Ovary (tissue), 9 donors: ENCODE results near the gene CDC7. TPM values are rescaled to one million over a fixed set of nuclear protein-coding genes. Genes with fewer than 3 reads are reported as not detected.

Experiments used
- DNase-seq, 5 donors: peaks; one replicate each; pipeline ENCODE4 v3.0.0-alpha.2; 2019 to 2020
- H3K27ac ChIP-seq, 2 donors: fragments of 200-600 bp; one replicate each; pipeline versions ENCODE4 v1.5.1 to v1.8.0; 2019 to 2022
- H3K27me3 ChIP-seq: fragments of 200-600 bp; one replicate; pipeline ENCODE4 v1.8.0; 2022
- H3K36me3 ChIP-seq: fragments of 200-600 bp; sonication (generic); one replicate; pipeline ENCODE4 v1.5.1; 2019
- H3K4me1 ChIP-seq: one replicate; pipeline ENCODE4 v1.8.1; 2013; ENCODE audit warnings: mild to moderate bottlenecking, moderate library complexity; ENCODE audit not compliant: insufficient read depth
- H3K4me3 ChIP-seq: fragments of 200-600 bp; sonication (generic); one replicate; pipeline ENCODE4 v1.5.1; 2017
- H3K9me3 ChIP-seq, 2 donors: fragments of 200-600 bp in 1 of 2; sonication (generic) in 1 of 2; one replicate each; pipeline versions ENCODE4 v1.5.1 to v1.8.1; 2013 to 2019; ENCODE audit warnings: mild to moderate bottlenecking in 1 of 2, moderate library complexity in 1 of 2
- EP300 ChIP-seq: sonication (generic); formaldehyde crosslinking; IDR thresholded peaks from one replicate; pipeline ENCODE4 v1.6.1; 2017; ENCODE audit warnings: antibody characterized with exemption
- POLR2A ChIP-seq: fragments of 450-650 bp; IDR thresholded peaks from one replicate; pipeline ENCODE4 v1.6.1; 2017; ENCODE audit warnings: antibody characterized with exemption, mild to moderate bottlenecking, moderate library complexity
- WGBS, 3 donors: extraction: QIAGEN DNeasy Blood & Tissue Kit in 1 of 3; methylation state at CpG; one replicate each; pipeline versions ENCODE4 v1.1.5 to v1.1.7; 2013 to 2017; 5-methylcytosine and 5-hydroxymethylcytosine counted together
- intact Hi-C, 4 donors: fragments of 100-400 bp; cut with DNase I; formaldehyde crosslinking; loops; one replicate each; pipeline versions ENCODE4 v1.11.0 to v1.15.1; 2022 to 2023
- polyA plus RNA-seq, 2 donors: library from polyadenylated mRNA; stranded (reverse); fragments of 200-250 nt in 1 of 2; fragments of 350-450 nt in 1 of 2; fragmentation: Illumina TruSeq in 1 of 2; extraction: RNeasy Lipid Tissue Mini Kit (QIAGEN cat#74804) in 1 of 2; gene quantifications; one replicate each; pipeline ENCODE4 v1.2.3, GENCODE V29; 2013 to 2014
- total RNA-seq, 7 donors: library from RNA; depleted of rRNA in 2 of 7; stranded (reverse); fragments of >200 nt in 2 of 7; fragmentation: NEBNext Ultra II Directional in 3 of 7; extraction: Animal tissue kit (Norgen Biotek cat#: 25700) in 3 of 7; gene quantifications; one replicate each; pipeline versions ENCODE4 v1.1.0 to v1.2.4, GENCODE V29; 2016 to 2023
- TF ChIP-seq, protein P1 (sequence below), 3 donors: fragments of 450-650 bp in 2 of 3; fragments of 200-600 bp in 1 of 3; IDR thresholded peaks; one replicate each; pipeline versions ENCODE4 v1.5.1 to v1.8.0; 2016 to 2022; ENCODE audit warnings: antibody characterized with exemption in 3 of 3, mild to moderate bottlenecking in 1 of 3
- donor health status: DM: no; HTN: no; CAD: no; lungs with moderate emphysema.
- donor health status: DM: no; HTN: no; CAD: no.
- donor health status: Bipolar disorder and iron deficiency.
- donor health status: DM: yes; HTN: yes; CAD: no.
- donor health status: DM: no; HTN: no; CAD: no.
- donor health status: DM: yes; HTN: yes; CAD: no.

Gene CDC7
- total and polyA plus RNA-seq, 9 donors = 1.2 to 5.5 (median 2.9) TPM

- intact Hi-C loops = no loop called here
- H3K27me3 ChIP-seq = no peaks in the 10 kb centered on the region
- peaks cover 4% of the 10 kb centered on the region for H3K4me1 ChIP-seq
- H3K4me3 ChIP-seq = no peak overlapping the region
- DNase-seq = no peak
- H3K36me3 ChIP-seq = no peaks in the 10 kb centered on the region
- H3K9me3 ChIP-seq = no peaks in the 10 kb centered on the region
- 95% methylated on average over 6 of the region's 6 CpGs for WGBS, 3 donors
- no peak overlapping the region for H3K27ac ChIP-seq
- TF ChIP-seq POLR2A = no peak
- TF ChIP-seq, protein P1, sequence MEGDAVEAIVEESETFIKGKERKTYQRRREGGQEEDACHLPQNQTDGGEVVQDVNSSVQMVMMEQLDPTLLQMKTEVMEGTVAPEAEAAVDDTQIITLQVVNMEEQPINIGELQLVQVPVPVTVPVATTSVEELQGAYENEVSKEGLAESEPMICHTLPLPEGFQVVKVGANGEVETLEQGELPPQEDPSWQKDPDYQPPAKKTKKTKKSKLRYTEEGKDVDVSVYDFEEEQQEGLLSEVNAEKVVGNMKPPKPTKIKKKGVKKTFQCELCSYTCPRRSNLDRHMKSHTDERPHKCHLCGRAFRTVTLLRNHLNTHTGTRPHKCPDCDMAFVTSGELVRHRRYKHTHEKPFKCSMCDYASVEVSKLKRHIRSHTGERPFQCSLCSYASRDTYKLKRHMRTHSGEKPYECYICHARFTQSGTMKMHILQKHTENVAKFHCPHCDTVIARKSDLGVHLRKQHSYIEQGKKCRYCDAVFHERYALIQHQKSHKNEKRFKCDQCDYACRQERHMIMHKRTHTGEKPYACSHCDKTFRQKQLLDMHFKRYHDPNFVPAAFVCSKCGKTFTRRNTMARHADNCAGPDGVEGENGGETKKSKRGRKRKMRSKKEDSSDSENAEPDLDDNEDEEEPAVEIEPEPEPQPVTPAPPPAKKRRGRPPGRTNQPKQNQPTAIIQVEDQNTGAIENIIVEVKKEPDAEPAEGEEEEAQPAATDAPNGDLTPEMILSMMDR (IDR thresholded peaks at IDR 0.05) = no peak
- TF ChIP-seq EP300 = no peak
Measured at GRCh38 chr1:91498498-91499245, 2.0 kb upstream of the CDC7 start.

DNA sequence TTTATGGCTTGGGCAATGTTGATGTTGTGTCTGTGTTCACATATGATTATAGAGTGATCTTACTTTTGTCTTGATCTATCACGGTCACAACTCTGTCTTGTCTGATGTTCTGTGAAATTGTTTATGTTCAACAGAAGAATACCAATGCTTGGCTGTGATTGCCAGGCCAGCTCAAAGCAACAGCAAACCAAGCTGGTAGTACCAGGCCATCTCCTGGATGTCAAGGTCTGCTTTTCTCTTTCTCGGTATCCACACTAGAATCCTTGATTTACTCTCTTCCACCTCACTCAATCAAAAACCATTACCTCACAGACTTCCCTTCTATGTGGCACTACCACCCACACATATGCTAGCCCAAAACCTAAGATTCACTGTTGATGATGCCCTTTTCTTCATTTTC is 1.3 kb upstream of the CDC7 start:
- DNase-seq = no peak
- H3K4me3 ChIP-seq = no peak overlapping the region
- H3K4me1 ChIP-seq = peaks cover 4% of the 10 kb centered on the region
- no peaks in the 10 kb centered on the region for H3K9me3 ChIP-seq
- no peaks in the 10 kb centered on the region for H3K36me3 ChIP-seq
- TF ChIP-seq POLR2A (no peak), EP300 (no peak)
- TF ChIP-seq, protein P1 (IDR thresholded peaks at IDR 0.05) = no peak
- no peak overlapping the region for H3K27ac ChIP-seq
- 92 to 100% (median 97%) methylated on average over 2 of the region's 2 CpGs for WGBS, 3 donors
- H3K27me3 ChIP-seq = no peaks in the 10 kb centered on the region
- intact Hi-C loops = no loop called here

DNA sequence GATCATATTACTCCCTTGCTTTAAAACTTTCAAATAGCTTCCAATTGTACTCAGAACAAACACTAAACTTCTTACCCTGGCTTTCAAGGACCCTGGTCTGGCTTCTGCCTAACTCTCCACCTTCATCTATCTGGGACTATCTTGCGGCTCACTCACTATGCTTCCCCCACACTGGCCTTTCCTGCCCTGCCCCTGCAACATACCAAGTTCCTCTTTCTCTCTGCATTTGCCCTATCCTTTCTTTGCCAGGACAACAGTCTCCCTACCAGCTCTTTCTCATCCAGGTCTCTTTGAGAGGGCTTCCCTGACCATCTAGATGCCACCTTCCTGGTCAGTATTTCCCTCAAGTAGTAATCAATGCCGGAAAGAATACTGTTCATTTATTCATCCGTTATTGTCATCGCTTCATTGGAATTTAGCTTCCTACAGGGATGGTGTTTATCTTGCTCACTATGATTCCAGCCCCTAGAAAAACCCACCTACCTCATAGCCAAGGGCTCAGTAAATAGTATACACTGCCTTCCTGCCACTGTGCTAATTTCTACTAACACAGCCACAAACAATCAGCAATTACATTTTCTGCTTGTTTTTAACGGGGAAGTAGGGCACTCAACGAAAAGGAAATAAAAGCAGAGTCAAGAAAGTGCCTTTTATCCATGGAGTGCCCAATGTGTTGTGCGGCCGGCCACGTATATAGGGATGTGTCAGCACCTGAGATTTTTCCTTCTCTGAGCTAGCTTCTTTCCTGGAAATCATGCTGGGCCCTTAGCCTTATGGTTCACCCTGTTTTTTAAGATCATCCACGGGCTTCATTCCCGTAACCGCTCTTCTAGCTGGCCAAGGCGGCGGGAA is 521 bp upstream of the CDC7 start:
- 17 to 20% (median 17%) methylated on average over 14 of the region's 14 CpGs for WGBS, 3 donors
- Histone ChIP-seq H3K9me3 (no peaks in the 10 kb centered on the region), H3K4me3 (peak overlapping the region; percentile 56), H3K36me3 (no peaks in the 10 kb centered on the region), H3K4me1 (peaks cover 4% of the 10 kb centered on the region), H3K27ac (peak overlapping the region in 1 of 2 donors; percentile 77), H3K27me3 (no peaks in the 10 kb centered on the region)
- DNase-seq = no peak
- intact Hi-C loops = loop anchor here in 3 of 4 donors (10.0 kb wide), 3 partner anchors 95 to 795 kb away; partner anchors contain the start of genes GLMN (in 2 of the 3), RPAP2 (in 2 of the 3) and HFM1 (in 1 of the 3)
- TF ChIP-seq EP300 = peak; percentile 90
- TF ChIP-seq, protein P1 (IDR thresholded peaks at IDR 0.05) = no peak
- TF ChIP-seq POLR2A = no peak

DNA sequence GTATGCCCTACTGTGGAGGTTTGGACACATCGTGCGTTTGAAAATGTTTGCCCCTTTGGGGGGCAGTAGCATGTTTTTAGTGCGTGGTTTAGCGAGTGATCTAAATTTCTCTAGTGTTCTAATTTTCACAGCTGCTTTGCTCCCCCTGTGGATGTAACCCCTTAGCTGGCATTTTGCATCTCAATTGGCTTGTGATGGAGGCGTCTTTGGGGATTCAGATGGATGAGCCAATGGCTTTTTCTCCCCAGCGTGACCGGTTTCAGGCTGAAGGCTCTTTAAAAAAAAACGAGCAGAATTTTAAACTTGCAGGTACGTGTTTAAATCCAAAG is 836 bp downstream of the CDC7 start:
- H3K4me3 ChIP-seq = peak overlapping the region; percentile 56
- peaks cover 4% of the 10 kb centered on the region for H3K4me1 ChIP-seq
- H3K9me3 ChIP-seq = no peaks in the 10 kb centered on the region
- no peaks in the 10 kb centered on the region for H3K27me3 ChIP-seq
- DNase-seq = no peak
- peak overlapping the region; percentile 20 to 77 for H3K27ac ChIP-seq
- no peak for TF ChIP-seq EP300
- no peak for TF ChIP-seq POLR2A
- TF ChIP-seq, protein P1 (IDR thresholded peaks at IDR 0.05) = no peak
- intact Hi-C loops = loop anchor here in 3 of 4 donors (10.0 kb wide), 3 partner anchors 97 to 793 kb away; partner anchors contain the start of genes GLMN (in 2 of the 3), RPAP2 (in 2 of the 3) and HFM1 (in 1 of the 3)
- H3K36me3 ChIP-seq = no peaks in the 10 kb centered on the region
- WGBS, 3 donors = 0 to 1% (median 0%) methylated on average over 9 of the region's 9 CpGs
